ENCODE results near the gene RDH16.

The RDH16 gene

DNA sequence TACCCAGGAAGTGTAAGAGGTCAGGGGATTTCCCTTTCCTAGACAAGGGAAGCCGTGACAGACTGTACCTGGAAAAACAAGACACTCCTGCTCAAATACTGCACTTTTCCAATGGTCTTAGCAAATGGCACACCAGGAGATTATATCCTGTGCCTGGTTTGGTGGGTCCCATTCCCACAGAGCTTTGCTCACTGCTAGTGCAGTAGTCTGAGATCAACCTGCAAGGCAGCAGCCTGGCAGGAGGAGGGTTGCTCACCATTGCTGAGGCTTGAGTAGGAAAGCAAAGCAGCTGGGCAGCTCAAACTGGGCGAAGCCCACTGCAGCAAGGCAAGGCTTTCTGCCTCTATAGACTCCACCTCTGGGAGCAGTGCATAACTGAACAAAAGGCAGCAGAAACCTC, 1.0 kb upstream of the RDH16 start:
- in situ Hi-C loops (cut with MboI; ENCODE audit: low pct_unique_long_range_greater_than_20kb, low sequenced_read_pairs, unreplicated experiment), result no loop called here
- no peak for DNase-seq (ENCODE audit: low spot score)
- TF ChIP-seq, protein P1, sequence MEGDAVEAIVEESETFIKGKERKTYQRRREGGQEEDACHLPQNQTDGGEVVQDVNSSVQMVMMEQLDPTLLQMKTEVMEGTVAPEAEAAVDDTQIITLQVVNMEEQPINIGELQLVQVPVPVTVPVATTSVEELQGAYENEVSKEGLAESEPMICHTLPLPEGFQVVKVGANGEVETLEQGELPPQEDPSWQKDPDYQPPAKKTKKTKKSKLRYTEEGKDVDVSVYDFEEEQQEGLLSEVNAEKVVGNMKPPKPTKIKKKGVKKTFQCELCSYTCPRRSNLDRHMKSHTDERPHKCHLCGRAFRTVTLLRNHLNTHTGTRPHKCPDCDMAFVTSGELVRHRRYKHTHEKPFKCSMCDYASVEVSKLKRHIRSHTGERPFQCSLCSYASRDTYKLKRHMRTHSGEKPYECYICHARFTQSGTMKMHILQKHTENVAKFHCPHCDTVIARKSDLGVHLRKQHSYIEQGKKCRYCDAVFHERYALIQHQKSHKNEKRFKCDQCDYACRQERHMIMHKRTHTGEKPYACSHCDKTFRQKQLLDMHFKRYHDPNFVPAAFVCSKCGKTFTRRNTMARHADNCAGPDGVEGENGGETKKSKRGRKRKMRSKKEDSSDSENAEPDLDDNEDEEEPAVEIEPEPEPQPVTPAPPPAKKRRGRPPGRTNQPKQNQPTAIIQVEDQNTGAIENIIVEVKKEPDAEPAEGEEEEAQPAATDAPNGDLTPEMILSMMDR (IDR thresholded peaks at IDR 0.05; ENCODE audit: extremely low read depth, insufficient read depth, missing control alignments), result no peak

DNA sequence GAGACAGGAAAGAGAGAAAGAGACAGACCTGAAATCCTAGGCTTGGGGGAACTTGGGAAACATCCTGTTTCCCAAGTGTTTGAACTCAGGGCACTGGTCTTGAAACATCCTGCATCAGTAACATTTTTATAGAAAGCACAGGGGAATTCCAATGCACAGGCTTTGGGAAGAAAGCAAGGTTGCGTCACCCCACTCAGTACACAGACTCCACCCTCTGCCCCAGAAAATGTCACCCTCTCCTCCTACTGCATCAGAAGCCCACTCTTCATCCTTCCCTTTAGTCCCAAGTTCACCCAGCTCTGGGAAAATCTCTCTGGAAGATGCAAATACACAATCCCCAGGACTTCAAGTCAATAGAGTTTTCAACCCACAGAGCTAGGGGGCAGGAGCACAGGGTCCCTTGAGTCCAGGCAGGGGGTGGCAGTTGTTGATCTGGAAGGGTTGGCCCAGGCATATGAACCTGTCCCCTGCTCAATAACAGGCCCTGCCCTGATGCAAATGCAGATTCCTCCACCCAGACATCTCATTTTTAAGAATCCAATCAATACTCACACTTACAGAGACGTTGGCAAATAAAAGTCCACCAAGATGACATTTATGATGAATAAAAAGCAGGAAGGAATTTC, 1.7 kb downstream of the RDH16 start:
- in situ Hi-C loops (cut with MboI; ENCODE audit: low pct_unique_long_range_greater_than_20kb, low sequenced_read_pairs, unreplicated experiment), result no loop called here
- TF ChIP-seq, protein P1 (IDR thresholded peaks at IDR 0.05; ENCODE audit: extremely low read depth, insufficient read depth, missing control alignments), result no peak
- no peak for DNase-seq (ENCODE audit: low spot score)

DNA sequence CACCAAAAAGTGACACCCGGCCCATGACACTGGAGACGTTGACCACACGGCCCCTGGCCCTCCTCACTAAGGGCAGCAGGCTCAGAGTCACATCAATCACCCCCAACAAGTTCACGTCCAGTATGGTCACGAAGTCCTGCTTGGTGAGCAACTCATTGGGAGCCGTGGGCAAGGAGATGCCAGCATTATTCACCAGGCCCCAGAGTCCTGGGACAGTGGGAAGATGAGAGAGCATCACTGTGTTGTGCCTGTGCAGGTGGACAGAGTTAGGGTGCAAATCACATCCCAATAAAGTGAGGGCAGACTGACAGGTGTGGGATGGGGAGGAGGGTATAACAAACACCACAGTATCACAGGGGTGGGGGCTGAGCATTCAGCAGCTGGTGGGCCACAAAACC, 2.5 kb downstream of the RDH16 start:
- TF ChIP-seq, protein P1 (IDR thresholded peaks at IDR 0.05; ENCODE audit: extremely low read depth, insufficient read depth, missing control alignments), result no peak
- in situ Hi-C loops (cut with MboI; ENCODE audit: low pct_unique_long_range_greater_than_20kb, low sequenced_read_pairs, unreplicated experiment), result no loop called here
- DNase-seq (ENCODE audit: low spot score), result no peak

DNA sequence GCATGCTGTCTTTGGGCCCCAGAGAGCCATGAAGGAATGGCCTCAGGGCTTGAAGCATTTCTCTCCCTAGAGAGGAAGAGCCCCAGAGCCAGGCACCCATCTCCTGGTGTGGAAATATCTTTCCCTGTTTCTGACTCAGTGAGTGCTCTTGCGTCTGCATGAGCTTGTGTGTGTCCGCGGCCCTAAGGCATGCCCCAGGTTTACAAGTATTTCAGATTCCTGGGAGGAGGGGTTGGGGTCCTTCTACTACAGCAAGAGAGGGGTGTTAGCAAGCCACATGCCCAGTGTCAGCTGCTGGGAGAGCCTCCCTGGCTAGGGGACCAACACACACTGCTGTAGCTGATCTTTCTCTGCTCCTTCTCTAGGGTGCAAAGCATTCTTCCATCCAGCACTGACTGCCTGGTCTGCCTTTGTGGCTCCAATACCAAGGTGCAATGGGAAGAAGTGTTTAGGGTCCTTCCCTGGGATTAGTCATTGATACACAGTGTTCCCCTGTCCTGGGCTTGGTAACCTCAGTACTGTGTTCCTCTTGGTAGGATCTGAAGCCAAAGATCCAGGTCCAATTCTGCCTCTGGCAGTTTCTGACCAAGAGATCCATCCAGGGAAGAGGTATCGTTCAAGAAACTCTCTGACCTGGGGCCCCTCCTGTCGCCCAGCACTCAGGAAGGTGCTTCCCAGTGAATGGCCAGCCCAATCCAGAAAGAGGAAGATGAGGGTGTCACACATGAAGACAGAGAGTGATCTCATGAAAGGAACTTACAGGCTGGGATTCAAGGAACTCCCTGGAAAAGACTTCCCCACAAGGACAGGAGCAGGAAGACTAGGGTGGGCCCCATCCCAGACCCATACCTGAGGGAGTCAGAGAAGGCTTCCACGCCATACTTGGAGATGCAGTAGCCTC, 3.1 kb downstream of the RDH16 start:
- in situ Hi-C loops (cut with MboI; ENCODE audit: low pct_unique_long_range_greater_than_20kb, low sequenced_read_pairs, unreplicated experiment), result no loop called here
- DNase-seq (ENCODE audit: low spot score), result peak; percentile 2

DNA sequence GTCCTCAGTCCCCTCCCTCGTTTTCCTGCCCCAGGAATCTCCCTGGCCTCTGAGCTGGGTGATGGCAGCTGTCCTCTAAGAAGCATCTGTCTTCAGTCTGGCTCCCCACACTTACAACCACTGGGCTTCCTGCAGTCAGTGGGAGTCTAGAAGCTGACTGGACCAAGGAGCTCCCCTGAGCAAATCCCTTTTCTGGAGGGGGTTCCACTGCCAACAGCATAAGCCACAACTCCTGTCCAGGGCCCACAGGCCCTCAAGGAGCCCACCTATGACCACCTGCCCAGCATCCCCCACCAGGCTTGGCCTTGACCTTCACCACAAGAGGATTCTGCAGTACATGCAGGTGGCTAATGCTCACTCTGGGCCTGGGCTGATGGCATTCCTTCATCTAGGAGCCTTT, 4.1 kb downstream of the RDH16 start:
- DNase-seq (ENCODE audit: low spot score), result no peak
- in situ Hi-C loops (cut with MboI; ENCODE audit: low pct_unique_long_range_greater_than_20kb, low sequenced_read_pairs, unreplicated experiment), result no loop called here
- TF ChIP-seq, protein P1 (IDR thresholded peaks at IDR 0.05; ENCODE audit: extremely low read depth, insufficient read depth, missing control alignments), result no peak

More for the DNA sequence above, 3.1 kb downstream of the RDH16 start:
- TF ChIP-seq, protein P1 (IDR thresholded peaks at IDR 0.05; ENCODE audit: extremely low read depth, insufficient read depth, missing control alignments), result no peak

DNA sequence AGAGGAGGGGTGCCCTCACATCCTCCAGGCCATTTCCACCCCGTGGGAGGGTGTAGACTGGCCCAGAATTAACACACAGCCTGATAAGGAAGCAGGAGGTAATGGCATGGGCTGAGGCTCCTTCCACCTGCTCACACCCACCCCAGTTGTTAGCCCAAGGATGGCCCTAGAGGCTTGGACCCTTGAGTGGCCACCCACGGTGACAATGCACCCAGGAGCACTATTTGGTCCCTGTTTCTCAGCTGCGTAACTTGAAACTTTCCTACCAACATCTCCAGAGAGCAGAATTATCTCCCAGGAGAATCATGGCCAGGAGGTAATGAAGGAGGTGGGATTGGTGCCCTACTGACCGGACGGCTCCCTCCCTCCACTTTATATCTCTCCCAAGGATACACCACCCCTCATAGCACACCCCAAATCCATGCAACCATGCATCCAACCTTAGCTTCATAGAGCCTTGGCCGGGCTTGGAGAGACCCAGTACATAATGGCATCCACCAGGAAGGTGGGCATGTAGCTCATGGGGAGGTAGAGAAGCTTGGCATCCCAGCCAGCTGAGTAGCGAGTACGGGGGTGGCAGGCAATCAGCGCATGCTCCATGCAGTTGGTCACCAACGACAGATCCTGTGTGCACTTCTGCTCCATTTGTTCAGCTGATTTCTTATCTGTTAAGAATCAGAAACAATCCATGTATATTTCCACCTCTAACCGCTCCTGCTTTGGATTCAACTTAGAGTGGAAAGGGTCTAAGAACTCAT, 5.6 kb downstream of the RDH16 start:
- TF ChIP-seq, protein P1 (IDR thresholded peaks at IDR 0.05; ENCODE audit: extremely low read depth, insufficient read depth, missing control alignments), result no peak
- in situ Hi-C loops (cut with MboI; ENCODE audit: low pct_unique_long_range_greater_than_20kb, low sequenced_read_pairs, unreplicated experiment), result no loop called here
- DNase-seq (ENCODE audit: low spot score), result peak; percentile 1

Data from GM13977 (cell line).